IPS-11a (cell line): ENCODE results near the gene PARP12.

Source experiments
- H3K4me3 ChIP-seq: one replicate; pipeline ENCODE4 v1.5.1; 2013; ENCODE audit warnings: low read depth, low read length, control low read depth

The PARP12 gene

DNA sequence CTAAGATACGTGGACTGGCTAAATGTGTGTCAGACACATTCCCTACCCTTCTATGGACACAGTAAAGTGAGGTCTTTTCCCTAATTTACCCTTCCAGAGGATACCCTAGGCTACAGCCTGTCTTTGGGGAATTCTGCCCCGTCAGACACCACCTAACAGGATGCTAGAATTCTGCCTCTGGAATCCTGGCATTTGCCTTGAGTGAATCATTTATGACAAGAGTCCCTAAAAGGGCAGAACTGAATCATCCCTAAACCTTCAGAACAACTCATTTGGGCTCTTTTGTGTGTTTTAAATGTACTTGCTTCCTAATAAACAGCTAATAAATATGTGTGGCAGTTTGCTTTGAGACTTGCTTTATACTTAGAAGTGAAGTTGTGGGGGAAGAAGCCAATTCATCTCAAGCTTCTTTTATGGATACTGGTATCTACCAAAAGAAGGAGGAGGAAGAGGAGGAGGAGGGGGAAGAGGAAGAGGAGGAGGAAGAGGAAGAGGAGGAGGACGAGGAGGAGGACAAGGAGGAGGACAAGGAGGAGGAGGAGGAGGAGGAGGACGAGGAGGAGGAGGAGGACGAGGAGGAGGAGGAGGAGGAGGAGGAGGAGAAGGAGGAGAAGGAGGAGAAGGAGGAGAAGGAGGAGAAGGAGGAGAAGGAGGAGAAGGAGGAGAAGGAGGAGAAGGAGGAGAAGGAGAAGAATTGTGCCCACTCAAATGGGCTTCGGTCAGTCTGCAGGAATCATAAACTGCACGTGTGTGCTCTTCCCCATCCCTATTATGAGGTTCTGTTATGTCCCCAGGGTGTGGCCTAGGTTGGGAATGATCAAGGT is 27.1 kb downstream of the PARP12 start:
- no peak overlapping the region for H3K4me3 ChIP-seq

DNA sequence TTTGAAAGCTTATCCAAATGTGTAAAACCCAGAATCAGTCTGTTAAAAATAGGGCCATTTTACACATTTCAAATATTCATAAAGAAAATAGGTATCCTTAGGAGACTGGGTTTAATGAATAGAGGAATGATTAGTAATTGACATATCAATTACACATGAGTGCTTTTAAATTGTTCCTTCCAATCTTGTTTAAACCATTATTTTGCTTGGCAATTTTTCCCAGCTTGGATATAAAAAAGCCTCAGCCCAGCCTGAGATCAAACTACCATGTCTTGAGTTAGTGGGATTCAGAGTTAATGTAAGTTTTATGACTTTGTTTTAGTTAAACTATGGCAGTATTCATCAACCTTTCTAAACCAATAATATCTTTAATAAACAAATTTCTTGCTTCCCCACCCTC is 28.3 kb downstream of the PARP12 start:
- no peak overlapping the region for H3K4me3 ChIP-seq

DNA sequence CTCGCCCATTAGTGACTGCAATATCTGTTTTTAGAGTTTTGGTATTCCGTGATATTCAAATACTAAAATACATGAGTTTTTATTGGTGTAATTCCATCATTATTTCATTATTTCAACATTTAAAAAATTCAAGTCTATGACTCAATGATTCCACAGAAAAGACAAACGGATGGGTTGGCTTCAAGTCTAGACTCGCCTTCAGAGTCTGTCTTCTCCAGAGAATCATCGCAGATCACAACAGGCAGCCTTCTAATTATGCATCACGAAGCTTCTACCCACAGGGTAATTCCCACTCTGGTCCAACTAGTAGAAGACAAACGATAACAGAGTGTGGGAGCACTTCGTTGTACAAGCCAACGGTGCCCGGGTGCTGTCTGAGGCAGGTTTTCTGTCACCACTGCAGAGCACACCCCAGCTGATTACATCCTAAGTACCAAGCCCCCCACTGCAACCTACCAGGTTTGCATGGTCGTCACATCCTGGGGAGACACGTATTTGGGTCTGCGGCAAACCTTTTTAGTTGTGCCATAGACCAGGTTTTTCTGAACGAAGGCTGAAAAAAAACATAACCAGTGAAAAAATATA is 28.9 kb downstream of the PARP12 start:
- no peak overlapping the region for H3K4me3 ChIP-seq

DNA sequence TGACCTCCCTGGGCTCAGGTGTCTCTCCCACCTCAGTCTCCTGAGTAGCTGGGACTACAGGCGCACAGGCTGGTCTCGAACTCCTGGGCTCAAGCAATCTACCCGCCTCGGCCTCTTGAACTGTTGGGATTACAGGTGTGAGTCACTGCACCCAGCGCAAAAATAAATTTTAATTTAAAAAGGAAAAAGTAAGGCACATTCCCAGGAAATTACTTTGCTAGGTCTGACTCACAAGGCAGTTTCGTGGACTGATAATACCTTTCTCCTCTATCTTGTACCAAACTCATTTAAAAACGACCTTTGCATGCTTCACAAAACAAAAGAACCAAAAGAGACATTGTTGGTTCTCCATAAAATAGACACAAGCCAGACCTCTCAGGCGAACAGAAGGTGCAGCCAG is 29.7 kb downstream of the PARP12 start:
- no peak overlapping the region for H3K4me3 ChIP-seq

DNA sequence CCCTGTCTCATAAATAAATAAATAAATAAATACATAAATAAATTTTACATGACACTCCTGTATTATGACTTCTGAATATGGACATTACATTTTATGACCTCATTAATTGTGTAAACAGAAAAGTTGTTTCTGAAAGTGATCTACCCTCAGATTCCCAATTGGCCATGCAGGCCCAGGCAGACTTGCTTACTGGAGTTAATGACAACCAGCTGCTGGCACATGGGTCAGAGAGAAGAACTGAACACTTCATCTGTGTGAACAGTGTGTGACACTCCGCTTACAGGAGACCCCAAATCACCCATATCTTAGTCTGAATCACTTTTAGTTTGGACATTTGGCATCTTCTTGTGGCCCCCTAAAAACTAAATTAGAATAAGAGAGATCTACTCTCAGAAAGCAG is 31.4 kb downstream of the PARP12 start:
- no peak overlapping the region for H3K4me3 ChIP-seq

DNA sequence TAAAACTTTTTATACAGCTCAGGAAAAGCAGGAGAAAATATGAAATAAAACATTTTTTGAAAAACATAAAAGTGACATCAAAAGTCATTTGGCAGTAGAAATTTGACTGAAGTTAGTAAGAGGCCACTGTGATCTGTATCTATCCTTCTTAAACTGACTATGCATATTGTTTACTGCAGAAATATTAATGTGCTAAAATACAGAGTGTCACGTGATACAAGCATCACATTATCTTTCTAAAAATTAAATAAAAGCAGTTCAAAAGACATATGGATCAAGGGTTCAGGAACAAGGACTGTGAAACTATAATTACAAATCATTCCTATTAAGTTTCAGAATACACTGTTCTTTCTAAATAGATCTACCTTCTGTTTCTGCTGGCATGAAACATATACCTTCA is 33.7 kb downstream of the PARP12 start:
- no peak overlapping the region for H3K4me3 ChIP-seq

DNA sequence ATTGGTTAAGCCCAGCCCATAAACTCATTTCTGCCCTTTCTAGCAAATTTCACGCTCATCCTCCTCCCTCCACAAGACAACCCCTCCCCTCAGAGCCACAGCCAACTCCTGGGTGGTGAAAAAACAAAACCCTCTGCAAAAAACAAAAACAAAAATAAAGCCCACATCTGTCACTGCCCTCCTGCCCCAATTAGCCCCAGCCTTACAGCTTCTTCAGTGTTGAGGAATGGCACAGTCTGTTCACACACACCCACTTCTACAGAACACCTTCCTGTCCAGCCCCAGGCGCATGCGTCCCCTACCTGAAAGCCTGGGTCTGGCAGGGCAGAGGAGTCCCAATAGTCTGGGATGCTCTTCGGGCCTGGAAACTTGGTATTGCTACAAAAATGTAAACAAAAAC is 34.4 kb downstream of the PARP12 start:
- H3K4me3 ChIP-seq = no peak overlapping the region

DNA sequence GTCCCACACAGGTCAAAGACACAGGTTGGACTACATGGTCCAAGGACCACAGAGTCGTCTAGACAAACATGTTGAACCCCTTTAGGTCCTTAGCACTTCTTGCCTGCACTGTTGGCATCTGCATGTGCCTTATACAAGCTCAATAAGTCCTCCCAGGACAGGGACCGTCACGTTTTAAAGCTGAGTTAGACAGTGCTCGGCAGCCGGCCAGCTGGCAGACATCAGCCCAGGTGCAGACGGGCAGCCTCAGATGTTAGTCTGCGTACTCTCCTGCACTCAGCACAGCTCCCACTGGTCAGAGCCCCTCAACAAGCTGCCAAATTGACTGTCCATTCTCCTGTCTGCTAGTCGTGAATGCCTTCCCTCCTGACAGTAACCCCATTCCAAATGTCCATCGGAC is 34.9 kb downstream of the PARP12 start:
- H3K4me3 ChIP-seq = no peak overlapping the region

DNA sequence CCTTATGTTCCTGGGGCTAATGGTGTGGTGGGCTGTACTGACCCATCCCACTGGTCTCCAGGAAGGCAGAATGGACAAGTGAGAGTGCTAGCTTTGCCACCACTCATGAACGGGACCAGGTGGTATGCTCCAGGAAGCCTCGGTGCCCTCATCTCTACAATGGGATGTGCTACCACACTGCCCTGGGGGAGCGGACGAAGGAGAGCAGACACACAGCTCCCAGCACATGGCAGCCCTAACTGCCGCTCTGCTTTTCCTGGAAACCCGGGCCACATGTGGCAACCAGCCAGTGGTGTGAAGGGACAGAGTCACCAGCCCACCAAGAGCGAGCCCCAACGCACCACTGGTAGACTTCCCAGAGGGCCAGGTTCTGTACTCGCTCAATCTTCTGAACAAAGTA is 35.8 kb downstream of the PARP12 start:
- no peak overlapping the region for H3K4me3 ChIP-seq

DNA sequence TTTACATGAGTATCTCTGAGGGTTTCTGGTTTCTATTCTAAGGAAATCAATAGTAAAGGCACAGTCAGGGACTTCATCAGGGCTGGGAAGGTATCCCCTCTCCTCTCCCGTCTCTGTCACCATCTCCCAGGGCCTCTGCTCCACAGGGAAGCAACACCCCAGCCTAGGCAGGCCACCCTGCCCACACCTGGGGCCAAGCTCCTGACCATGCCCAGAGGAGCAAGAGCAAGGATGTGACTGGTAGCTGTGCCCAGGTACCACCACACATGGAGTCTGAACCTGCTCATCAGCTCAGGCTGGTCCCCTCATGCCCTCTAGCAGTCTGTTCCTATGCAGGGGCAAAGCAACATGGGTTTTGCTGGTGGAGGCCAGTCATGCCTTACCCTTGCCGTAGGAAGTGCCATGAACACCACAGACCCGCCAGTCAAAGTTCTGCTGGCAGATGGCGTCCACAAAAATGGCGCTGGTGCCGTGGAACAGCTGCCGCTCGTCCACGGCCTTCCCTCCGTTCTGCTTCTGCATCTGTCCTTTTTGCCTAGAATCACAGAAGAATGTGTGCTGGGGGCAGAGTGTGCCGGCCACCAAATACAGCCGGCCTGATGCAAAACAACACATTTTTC is 36.8 kb downstream of the PARP12 start:
- H3K4me3 ChIP-seq = no peak overlapping the region

DNA sequence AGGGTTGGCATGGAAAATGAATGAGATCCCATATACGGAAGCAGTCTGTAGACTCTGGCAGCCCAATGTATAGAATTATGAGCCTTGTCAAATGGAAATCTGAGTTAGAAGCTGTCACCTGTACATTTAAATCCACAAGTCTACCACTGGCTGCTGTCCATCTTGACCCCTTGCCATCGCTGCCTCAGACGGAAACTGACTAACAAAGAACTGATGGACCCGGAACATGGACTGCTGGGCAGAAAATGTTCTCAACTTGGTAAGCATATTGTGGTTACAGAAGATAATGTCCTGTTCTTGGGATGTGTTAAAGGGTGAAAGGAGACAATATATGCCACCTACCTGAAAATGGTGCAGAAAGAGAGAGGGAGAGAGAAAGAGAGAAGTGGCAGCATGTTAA is 37.5 kb downstream of the PARP12 start:
- no peak overlapping the region for H3K4me3 ChIP-seq

DNA sequence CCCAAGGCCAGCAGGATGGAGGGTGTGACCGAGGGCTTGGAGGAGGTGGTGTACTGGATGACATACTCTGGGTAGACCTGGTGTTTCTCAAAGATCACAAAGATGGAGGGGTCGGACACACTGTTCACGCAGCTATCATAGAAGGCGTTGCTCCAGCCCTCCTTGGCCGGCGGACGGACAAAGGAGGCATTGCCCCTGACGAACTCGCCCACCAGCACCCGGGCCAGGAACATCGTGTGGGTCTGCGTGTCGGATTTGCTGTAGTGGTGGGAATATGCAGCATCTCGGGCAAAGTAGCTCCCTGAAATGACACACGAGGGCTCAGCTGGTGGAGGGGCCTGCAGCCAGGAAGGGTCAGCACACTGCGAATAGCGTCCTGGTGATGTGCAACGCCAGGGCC is 38.2 kb downstream of the PARP12 start:
- H3K4me3 ChIP-seq = no peak overlapping the region

DNA sequence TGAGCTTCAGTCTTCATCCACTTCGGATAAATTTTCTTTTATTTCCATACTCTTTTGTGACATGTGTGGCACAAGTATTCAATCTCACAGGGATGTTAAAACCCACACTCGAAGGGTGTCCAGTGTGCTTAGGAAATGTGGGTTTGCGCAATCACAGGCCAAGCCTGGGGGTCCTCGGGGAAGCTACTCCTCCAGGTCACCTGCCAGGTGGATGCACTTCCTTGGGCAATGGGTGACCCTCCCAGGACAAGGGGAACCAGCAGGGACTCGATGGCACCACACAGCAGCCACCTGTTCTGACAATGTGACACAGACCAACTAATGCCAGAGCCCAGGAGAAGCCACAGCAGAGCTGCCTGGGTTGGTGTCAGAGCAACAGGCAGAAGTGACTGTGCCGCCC is 39.0 kb downstream of the PARP12 start:
- no peak overlapping the region for H3K4me3 ChIP-seq

DNA sequence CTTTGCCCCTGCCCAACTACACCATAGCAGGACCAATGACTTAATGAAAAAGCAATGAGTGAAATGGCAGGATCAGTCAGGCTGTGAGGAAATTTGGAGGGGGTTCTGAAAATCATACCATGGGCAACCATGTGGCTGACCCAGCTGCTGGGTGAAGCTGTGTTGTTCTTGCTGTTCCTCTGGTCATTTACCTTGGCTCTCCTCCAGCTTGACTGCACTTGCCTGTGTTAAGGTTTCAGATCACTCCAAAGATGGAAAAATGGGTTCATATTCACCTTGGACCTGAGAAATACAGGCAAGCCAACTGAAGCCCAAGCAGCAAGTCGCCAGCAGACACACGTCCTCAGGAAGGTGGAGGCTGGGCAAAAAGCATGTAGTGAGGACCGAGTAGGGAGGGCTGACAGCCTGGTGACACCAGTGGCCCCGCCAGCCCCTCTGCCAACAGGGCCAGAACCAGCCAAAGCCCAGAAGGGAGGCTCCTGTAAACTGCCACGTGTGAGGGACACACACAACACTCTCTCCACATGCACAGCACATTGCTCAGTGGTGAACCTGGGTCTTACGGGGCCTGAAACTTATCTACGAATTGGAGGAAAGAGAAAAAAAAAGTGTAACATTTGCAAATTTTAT is 40.1 kb downstream of the PARP12 start:
- H3K4me3 ChIP-seq = no peak overlapping the region

DNA sequence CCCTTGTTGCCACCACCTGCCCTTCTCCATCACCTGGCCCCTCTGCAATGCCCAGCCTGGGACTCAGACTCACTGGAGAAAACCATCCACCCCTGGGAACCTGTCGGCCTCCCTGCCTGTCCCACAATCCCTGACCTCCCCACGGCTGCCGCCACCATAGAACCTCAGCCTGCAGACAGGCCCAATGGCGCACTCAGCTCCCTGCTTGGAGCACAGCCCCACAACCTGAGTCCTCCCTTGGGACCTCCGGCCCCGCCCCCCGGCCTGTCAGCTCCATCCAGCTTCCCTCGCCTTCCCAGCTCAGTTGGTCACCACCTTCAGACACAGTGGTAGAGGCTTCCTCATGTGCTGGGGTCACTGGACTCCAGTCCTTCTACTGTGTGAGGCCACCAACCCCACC is 41.1 kb downstream of the PARP12 start:
- no peak overlapping the region for H3K4me3 ChIP-seq

DNA sequence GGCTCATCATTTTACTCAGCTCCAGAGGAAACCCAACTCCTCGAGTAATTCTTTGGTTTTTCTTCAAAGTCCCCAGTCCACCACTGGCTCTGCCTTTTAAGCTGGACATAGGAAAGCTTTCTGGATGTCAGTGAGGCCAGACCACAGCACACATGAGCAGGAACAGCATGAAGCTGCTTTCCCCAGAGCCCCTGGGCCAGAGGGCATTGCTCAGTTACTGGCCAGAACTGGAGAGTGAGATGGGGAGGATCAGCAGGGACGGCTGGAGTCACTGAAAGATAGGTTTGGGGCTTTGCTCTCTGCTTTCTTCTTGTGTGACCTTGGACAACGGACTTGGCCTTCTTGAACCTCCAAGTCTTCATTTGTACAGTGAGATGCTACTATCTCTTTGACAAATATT is 43.1 kb downstream of the PARP12 start:
- H3K4me3 ChIP-seq = no peak overlapping the region

DNA sequence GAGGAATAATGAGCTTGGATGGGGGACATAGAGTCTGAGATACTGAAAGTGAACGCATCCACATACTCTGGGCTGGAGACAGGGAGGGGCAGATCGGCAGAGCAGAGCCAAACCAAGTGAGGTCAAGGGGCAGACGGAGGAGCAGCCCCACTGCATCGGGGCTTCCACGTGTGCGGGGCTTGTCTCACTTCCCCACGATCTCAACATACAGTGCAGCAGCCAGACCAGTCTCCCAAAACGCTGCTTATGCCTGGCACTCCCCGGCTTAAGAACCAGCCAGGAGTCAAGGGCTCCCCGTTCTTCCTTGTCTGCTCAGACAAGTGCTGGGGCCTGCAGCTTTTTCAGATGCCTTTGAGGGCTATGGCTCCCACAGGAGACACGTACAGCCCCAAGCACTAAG is 43.6 kb downstream of the PARP12 start:
- H3K4me3 ChIP-seq = no peak overlapping the region

DNA sequence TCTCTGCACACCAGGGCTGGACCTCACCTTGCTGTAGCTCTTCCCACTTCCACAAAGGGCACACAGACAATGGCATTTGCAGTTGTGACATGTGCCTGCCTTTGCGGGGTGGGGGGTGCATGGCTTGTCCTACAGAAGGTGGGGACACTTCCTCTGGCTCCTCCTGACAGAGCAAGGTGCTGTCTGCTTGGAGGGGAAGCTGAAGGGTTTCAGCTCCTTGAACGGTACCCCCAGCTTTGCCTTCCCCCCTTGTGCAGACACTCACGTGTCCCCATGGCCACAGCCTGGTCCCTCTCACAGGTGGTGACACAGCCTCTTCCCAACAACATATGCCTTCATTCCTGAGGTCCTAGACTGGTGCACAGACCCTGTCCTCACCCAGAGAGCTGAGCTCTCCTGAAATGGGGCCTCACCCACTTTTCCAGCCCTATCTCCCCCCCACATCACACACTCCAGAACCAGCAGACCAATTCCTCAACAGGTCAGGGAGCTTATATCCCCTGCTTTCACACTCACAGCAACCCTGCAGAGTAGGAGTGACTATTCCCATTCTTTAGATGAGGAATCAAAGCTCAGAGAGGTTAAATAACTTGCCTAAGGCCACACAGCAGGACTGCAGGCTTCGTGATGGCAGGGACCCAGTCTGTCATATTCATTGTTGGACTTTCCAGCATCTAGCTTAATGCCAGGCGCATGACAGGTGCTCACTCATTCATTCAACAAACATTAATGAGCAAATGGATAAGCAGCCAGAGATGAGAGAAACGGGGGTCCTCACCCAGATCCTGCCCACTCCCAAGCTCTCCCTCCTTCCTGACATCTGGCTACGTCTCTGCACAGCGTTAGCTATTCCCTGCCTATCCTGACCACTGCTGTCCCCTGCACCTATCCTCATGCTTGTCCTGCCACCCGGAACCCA is 44.4 kb downstream of the PARP12 start:
- H3K4me3 ChIP-seq = no peak overlapping the region

DNA sequence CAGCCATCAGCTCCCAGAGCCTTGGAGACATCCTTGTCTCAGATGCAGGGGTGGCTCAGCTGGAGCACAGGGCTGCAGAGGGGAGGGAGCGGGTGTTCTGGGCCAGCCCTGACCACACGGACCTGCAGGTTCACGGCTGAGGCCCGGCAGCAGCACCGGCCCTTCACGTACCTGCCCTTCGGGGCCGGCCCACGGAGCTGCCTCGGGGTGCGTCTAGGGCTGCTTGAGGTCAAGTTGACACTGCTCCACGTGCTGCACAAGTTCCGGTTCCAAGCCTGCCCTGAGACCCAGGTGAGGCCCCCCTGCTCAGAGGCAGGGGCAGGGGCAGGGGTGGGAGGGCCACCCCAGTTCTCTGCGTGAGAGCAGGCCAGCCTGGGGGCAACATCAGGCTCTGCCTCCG is 45.2 kb downstream of the PARP12 start:
- H3K4me3 ChIP-seq = no peak overlapping the region

DNA sequence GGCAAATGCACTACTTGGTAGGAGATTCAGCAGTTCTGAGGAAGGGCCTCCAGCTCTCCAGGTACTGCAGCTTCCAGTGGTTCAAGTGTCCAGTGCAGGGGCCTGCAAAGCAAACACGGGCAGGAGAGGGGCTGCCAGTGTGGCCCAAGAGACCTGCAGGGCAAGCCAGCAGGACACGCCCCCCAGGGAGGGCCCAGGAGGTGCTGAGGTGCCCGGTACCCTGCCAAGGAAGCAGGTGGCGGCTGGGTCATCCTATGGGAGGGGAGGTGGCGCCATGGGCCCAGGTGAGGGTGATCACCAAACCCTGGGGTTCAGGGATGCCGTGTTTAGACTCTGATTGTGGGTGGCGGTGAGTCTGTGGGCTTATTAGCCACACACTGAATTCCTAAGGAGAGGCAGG is 45.7 kb downstream of the PARP12 start:
- H3K4me3 ChIP-seq = no peak overlapping the region

DNA sequence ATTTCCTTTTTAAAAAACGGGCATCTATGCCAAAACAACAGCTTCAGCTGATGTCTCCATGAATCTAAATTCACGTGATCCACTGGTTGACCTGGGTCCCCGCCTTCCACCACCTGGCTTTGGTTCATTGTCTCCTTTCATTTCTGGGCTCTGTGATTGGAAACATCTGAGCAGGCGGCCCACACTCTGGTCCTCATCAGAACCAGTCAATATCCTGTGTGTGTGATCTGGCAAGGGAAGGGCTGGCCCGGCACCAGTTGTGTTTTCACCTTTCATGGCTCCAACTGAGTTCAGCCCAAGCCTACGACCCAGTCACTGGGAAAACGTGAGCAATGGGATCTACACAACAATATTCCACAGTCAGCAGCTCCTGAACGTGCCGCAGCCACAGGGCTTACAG is 46.2 kb downstream of the PARP12 start:
- H3K4me3 ChIP-seq = no peak overlapping the region
